ENCODE results near the gene CARD11.

DNA sequence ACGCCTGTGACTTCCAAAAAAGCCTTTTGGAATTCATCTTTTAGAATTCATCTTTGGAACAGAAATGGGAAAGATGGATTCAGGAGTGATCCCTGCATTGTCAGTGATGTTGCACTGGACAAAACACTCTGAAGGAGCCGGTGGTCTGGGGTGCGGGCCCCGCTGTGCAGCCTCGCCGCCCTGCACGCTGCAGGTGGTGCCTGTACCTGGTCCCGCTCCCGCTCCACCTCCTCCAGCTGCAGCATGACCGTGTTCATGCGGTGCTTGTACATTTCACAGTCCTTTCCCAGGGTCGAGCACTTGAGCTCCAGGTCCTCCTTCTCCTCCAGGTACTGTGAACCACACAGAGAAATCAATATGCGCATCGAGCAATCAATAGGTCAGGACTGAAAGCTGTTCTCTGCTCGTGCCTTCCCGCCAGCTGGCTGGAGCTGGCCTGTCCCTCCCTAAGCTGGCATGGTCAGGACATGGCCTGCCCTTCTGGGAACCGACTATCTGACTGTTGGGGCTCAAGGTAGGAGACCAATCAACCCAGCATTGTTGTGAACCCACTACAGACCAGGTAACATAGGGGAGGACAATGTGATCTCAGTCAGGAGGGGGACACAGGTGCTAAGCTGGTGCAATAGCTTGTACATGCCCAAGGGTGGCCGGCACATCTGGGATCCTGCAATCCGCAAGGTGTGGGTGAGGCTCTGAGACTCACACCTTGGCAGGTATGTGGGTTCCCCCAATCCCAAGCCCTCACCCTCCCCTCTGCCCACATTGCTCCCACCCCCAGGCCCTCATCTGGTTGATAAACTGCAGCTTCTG lies 105.8 kb downstream of the CARD11 start:
- TF ChIP-seq, protein P1, sequence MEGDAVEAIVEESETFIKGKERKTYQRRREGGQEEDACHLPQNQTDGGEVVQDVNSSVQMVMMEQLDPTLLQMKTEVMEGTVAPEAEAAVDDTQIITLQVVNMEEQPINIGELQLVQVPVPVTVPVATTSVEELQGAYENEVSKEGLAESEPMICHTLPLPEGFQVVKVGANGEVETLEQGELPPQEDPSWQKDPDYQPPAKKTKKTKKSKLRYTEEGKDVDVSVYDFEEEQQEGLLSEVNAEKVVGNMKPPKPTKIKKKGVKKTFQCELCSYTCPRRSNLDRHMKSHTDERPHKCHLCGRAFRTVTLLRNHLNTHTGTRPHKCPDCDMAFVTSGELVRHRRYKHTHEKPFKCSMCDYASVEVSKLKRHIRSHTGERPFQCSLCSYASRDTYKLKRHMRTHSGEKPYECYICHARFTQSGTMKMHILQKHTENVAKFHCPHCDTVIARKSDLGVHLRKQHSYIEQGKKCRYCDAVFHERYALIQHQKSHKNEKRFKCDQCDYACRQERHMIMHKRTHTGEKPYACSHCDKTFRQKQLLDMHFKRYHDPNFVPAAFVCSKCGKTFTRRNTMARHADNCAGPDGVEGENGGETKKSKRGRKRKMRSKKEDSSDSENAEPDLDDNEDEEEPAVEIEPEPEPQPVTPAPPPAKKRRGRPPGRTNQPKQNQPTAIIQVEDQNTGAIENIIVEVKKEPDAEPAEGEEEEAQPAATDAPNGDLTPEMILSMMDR (conservative IDR thresholded peaks at IDR 0.05 in 1 of 2, IDR thresholded peaks at IDR 0.05 in 1 of 2; ENCODE audit: low read depth in 1 of 2, low read length in 2 of 2), result no peak
- no peak for TF ChIP-seq EZH2 (IDR thresholded peaks at IDR 0.05; ENCODE audit: low read length, missing control alignments)

Measured in fibroblast of lung (primary cell).